Renal pelvis (tissue), 4 donors: ENCODE data around the gene PKIB. TPM values are rescaled to one million over a fixed set of nuclear protein-coding genes. Genes with fewer than 3 reads are reported as not detected.

Experiments
- DNase-seq: peaks from one replicate; pipeline ENCODE4 v3.0.0-alpha.2; 2013
- polyA plus RNA-seq, 3 donors: library from polyadenylated mRNA; unstranded; fragments of 120-200 nt; gene quantifications; one replicate each; pipeline ENCODE4 v1.2.1, GENCODE V29; 2013; ENCODE audit not compliant: insufficient read length in 3 of 3

Gene PKIB
- polyA plus RNA-seq, 3 donors, result 1.5 to 2.4 (median 1.6) TPM

DNA sequence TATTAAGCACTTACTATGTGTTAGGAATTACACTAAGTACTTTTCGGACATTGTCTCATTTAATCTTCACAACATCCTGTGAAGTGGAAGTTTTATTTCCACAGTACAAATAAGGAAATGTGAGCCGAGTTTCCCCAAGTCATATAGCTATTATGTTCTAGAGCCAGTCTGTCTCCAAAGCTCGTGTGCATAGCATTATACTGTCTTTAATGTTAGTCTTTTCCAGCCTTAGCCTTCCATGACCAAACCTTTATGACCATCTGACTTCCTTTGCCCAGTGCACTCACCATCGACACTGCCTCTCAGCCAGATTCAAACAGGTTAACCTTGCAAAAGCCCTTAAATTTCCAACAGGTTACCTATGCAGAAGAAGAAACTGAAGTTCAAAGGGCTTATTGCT, 55.7 kb downstream of the PKIB start:
- no peak for DNase-seq

DNA sequence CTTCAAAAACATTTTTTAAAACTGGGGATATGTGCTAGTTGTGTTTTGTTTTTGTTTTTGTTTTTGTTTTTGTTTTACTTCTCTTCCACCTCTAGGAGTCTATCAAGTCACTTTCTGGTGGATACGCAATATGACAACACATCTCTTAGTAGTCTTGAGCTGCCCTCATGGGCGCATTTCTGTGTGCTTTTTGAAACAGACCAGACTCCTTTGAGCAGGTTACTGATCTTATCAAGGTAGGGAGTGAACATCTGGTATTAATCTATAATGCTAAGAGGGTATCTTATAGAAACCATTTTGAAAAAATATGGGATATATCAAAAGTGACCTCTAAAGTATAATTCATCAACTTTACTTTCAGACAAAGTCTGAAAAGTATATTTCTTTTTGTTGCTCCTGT, 56.2 kb downstream of the PKIB start:
- DNase-seq, result no peak

GRCh38 chr6:122669418-122669817, 59.2 kb downstream of the PKIB start:
- no peak for DNase-seq

DNA sequence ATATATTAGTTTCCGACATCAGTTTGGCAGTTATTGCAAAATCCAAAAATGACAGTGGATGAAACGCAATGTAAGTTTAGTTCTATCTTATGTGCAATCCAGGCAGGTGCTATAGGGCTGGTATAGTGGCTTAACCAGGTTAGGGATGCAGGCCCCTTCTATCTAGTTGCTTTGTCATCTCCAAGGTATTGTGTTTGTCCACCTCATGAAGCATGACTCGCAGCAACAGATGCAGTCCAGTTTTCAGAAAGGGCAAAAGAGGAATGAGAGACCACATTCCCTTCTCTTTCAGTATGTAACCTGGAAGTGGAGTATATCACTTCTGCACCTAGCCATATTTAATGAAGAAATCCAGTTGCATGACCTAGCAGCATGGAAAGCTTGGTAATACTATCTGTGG, 59.7 kb downstream of the PKIB start:
- no peak for DNase-seq

DNA sequence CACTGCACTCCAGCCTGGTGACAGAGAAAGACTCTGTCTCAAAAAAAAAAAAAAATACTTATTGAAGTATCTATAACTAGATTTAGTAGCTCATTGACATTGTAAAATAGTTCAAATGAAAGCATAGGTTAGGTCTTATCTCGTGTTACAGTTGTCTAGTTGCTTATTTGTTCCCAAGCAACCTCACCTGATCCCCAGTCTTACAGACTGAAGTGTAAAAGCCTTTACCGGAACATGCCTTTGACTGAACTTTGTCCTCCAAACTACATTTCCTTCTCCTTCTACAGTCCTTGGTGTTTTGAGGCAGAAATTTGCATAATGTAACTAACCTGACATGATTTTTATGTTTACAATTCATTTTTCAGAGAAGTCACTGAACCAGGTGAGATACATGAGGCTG, 61.0 kb downstream of the PKIB start:
- DNase-seq, result no peak

DNA sequence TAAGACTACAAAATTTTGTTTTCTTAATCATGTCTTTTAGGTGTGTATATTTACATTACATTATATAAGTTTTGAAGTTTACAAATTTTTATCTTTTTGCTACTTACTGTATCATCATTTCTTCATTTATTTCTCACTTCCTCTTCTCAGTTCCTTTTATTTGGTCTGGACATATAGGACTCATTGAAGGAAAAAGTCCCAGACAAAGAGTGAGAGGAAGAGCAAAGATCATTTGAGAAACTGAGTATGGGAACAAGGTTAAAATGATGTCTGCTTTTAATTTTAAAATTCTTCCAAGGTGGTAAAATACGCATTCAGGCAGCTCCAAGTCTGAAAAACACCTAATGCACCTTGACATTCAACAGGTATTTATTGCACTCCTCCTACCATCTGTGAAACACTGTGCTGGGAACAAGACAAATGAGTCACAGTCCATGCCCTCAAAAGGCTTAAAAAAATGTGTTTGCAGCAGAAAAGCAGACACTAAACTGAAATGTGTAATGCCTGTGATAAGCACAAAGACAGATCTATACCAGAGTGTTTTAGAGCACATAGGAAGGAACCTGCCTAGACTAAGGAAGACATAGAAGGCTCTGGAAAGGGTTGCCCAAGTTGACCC, 63.2 kb downstream of the PKIB start:
- no peak for DNase-seq

GRCh38 chr6:122676146-122676545, 65.9 kb downstream of the PKIB start:
- DNase-seq, result no peak

GRCh38 chr6:122676688-122677087, 66.5 kb downstream of the PKIB start:
- DNase-seq, result no peak

DNA sequence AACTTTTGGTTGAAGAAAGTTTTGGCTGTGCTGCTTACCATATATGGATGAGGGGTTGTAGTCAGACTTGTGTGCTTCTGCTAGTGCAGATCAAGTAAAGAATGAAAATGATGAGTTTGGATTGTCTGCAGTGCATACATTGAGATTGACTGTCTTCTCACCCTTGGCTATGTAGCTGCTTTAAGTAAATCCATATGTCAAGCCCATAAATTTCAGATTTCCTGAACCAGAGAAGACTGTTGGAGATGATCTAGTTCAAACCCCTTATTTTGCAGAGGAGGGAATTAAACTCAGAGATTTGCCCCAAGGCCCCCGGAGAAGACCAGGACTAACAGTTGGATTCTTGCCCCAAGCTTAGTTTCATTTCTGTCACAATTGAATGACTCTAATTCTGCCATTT, 67.2 kb downstream of the PKIB start:
- DNase-seq, result no peak

DNA sequence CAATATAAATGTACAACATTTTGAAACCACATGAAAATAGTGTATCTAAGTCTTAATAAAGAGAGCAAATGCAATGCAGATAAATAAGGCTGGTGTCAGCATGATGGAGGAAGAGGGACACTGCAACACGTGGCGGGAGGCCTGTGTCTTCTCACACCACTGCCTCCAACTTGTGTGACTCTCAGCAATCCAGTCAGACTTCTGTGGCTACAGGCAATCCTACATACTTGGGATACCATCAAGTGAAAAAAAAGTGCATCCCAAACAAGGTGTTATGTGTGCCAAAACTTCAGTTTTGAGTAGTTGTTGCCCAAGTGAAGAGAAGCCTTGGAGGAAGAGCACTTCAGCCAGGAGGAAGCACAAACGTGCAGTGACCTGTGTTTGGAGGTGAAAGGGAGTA, 68.6 kb downstream of the PKIB start:
- DNase-seq, result no peak

DNA sequence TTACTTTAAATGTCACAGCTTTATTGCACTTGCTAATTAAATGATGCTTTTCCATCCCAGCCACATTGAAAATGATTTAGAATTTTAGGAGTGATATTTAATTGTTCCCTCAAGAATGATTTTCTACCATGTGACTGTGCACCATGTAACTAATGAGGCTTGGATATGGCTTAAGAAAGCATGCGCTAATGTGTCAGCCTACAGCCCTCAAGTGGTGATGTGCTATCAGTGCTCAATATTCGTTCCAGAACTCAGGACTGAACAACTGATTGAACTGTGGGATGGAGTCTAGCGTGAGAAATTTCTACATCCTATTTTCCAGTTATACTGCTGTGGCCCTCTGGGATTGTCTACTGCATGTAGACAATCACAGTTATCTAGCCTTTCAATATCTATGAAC, 71.5 kb downstream of the PKIB start:
- no peak for DNase-seq

DNA sequence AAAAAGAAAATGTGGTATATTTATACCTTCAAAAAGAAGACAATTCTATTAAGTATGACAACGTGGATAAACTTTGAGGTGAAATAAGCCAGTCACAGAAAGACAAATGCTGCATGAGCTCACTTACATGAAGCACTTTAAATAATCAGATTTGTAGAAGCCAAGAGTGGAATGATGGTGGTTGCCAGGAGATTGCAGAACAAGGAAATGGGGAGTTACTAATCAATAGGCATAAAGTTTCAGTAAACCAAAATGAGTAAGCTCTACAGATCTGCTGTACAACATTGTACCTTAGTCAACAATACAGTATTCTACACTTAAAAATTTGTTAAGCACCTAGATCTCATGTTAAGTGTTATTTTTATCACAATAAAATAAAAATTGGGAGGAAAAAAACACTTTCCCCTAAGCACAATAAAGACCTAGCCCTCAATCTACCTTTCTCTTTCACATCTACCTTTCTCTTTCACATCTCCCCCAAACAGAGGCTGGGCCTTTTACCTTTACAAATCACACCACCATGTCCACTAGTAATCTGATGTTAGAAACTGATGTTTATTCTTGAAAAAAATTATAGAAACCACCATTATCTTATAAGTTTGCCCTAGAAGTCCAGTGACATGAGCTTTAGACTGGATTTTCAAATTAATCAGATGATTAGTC, 73.9 kb downstream of the PKIB start:
- no peak for DNase-seq

DNA sequence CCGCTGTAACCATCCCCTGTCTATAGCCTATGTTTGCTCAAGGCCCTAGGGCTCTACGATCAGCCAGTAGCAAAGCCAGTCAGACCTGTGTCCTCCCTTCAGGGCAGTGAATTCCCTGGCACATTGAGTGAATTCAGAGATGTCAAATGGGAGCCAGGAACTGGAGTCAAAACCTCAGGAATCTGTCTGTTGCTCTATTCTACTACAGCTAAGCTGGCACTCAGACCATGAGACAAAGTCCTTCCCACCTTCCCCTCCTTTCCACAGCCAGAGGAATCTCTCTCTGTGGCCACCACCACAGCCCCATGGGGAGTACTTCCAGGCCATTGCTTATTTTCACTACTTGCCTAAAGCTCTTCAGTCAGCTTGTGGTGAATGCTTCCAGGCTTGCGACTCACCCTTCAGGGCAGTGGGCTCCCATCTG, 82.0 kb downstream of the PKIB start:
- no peak for DNase-seq

- no peak for DNase-seq
These were observed 82.8 kb downstream of the PKIB start for GRCh38 chr6:122692807-122693580.

GRCh38 chr6:122694075-122694474, 83.9 kb downstream of the PKIB start:
- no peak for DNase-seq

GRCh38 chr6:122694602-122695001, 84.4 kb downstream of the PKIB start:
- DNase-seq, result no peak

GRCh38 chr6:122695188-122695587, 85.0 kb downstream of the PKIB start:
- no peak for DNase-seq

DNA sequence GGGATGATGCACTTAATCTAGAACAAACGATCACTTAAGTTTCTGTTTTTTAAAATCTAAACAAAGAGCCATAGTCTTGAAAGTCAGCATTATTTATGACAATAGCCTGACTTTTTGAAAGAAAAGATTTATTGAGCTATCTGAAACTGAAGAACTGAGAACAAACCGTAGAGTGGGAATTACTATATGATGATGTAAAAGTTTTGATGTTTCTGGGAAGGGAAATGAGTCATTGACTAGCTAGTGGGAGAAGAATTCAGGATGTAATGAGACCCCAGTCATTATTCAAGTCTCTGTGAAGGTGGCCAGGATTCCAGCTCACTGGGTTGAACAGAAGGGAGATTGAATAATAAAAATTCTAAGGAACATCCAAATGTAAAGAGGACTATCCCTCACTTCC, 85.9 kb downstream of the PKIB start:
- no peak for DNase-seq

DNA sequence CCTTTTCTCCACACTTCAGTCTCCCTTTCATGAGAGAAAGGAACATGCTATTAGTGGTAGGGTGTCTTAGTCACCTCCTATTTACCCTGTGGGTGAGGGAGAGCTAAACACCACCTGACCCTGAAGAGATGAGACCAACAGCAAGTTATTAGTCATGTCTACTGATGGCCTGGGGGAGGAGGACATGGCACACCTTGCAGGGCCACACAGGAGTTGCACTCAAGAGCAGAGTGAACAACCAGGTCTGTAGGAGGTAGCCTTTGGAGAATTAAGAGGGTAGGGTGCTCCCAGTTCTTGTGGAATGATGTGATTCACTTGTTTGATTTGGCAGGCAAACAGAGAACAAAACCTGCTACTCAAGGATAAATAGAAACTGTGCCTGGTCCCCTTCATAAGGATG, 86.6 kb downstream of the PKIB start:
- DNase-seq, result no peak

DNA sequence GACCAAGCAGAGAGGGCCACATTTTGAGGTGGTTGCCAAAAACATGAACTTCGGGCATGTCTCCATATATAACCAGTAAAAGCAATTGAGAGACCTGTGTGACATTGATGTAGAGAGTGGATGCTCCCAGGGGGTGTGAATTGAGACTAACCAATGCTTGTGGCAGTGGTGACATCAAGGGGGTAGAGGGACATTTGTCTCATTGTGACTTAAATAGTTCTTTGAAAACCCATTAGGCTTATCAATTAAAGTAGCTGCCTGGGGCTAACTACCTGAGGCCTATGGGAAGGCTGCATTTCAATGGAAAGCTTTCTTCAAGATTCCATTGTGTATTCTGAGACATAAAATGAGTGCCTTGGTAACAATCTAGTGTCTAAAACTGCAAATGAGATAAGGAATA, 87.3 kb downstream of the PKIB start:
- DNase-seq, result no peak

GRCh38 chr6:122701666-122702065, 91.5 kb downstream of the PKIB start:
- DNase-seq, result no peak

- no peak for DNase-seq
These were observed 92.6 kb downstream of the PKIB start for GRCh38 chr6:122702841-122703240.

- no peak for DNase-seq
These were observed 93.9 kb downstream of the PKIB start for GRCh38 chr6:122704066-122704465.
